GM12878 (cell line): ENCODE measurements around the gene UBE2E1. TPM values are rescaled to one million over a fixed set of nuclear protein-coding genes. Genes with fewer than 3 reads are reported as not detected.

Experiments used
- ATF7 ChIP-seq: fragments of 450-650 bp; IDR thresholded peaks from 2 replicates; pipeline ENCODE4 v1.6.1; 2016; ENCODE audit warnings: low read depth, mild to moderate bottlenecking
- BHLHE40 ChIP-seq, 2 experiments: fragments of 450-650 bp in 1 of 2; IDR thresholded peaks; 2 replicates each; pipeline ENCODE4 v1.6.1; 2011 to 2017; ENCODE audit warnings: low read depth in 2 of 2, borderline replicate concordance in 1 of 2, improper control_type of control experiment in 1 of 2, low read length in 1 of 2, mild to moderate bottlenecking in 1 of 2
- CBX3 ChIP-seq: fragments of 200-600 bp; sonication (generic); IDR thresholded peaks from 2 replicates; pipeline ENCODE4 v1.6.1; 2016; ENCODE audit warnings: low read depth, borderline replicate concordance
- CHD2 ChIP-seq: IDR thresholded peaks from 2 replicates; pipeline ENCODE4 v1.6.1; 2011; ENCODE audit warnings: low read depth, low read length, improper control_type of control experiment, borderline replicate concordance
- CHD4 ChIP-seq: fragments of 200-600 bp; sonication (generic); IDR thresholded peaks from 2 replicates; pipeline ENCODE4 v1.6.1; 2016; ENCODE audit warnings: mild to moderate bottlenecking
- EZH2 ChIP-seq: IDR thresholded peaks from 2 replicates; pipeline ENCODE4 v1.6.1; 2012; ENCODE audit warnings: low read depth, mild to moderate bottlenecking, control low read depth, inconsistent platforms, low read length, borderline replicate concordance; ENCODE audit not compliant: control insufficient read depth
- FOS ChIP-seq: IDR thresholded peaks from 3 replicates; pipeline ENCODE4 v1.6.1; 2011; ENCODE audit warnings: borderline replicate concordance; ENCODE audit not compliant: insufficient read length; ENCODE audit errors: extremely low read depth
- HCFC1 ChIP-seq: fragments of 150-350 bp; IDR thresholded peaks from 2 replicates; pipeline ENCODE4 v1.6.1; 2014; ENCODE audit warnings: low read length
- KDM1A ChIP-seq: fragments of 200-600 bp; sonication (generic); IDR thresholded peaks from 2 replicates; pipeline ENCODE4 v1.6.1; 2016; ENCODE audit warnings: borderline replicate concordance
- NBN ChIP-seq: fragments of 450-650 bp; IDR thresholded peaks from 2 replicates; pipeline ENCODE4 v1.6.1; 2016
- NFXL1 ChIP-seq: fragments of 450-650 bp; IDR thresholded peaks from 2 replicates; pipeline ENCODE4 v1.6.1; 2017; ENCODE audit warnings: antibody characterized with exemption, mild to moderate bottlenecking, borderline replicate concordance
- NFYA ChIP-seq: IDR thresholded peaks from 2 replicates; pipeline ENCODE4 v1.6.1; 2011; ENCODE audit warnings: low read depth, mild to moderate bottlenecking, low read length, improper control_type of control experiment, borderline replicate concordance
- NR2C2 ChIP-seq: IDR thresholded peaks from 2 replicates; pipeline ENCODE4 v1.6.1; 2011; ENCODE audit warnings: borderline replicate concordance, low read depth; ENCODE audit not compliant: control insufficient read depth, insufficient read length
- NR2F1 ChIP-seq: fragments of 450-650 bp; conservative IDR thresholded peaks from 2 replicates; pipeline ENCODE4 v1.6.1; 2017; ENCODE audit warnings: mild to moderate bottlenecking
- NRF1 ChIP-seq: conservative IDR thresholded peaks from 2 replicates; pipeline ENCODE4 v1.6.1; 2011; ENCODE audit warnings: mild to moderate bottlenecking, low read depth, low read length, improper control_type of control experiment
- RBBP5 ChIP-seq: fragments of 200-600 bp; sonication (generic); conservative IDR thresholded peaks from 2 replicates; pipeline ENCODE4 v1.6.1; 2016
- RELA ChIP-seq: fragments of 450-650 bp; IDR thresholded peaks from 2 replicates; pipeline ENCODE4 v1.8.0; 2014; ENCODE audit warnings: borderline replicate concordance; ENCODE audit not compliant: partially characterized antibody
- RUNX3 ChIP-seq: IDR thresholded peaks from 2 replicates; pipeline ENCODE4 v1.6.1; 2012; ENCODE audit warnings: low read length, inconsistent platforms
- SIN3A ChIP-seq: IDR thresholded peaks from 2 replicates; pipeline ENCODE4 v1.6.1; 2012; ENCODE audit warnings: low read depth, low read length, improper control_type of control experiment
- SMARCA5 ChIP-seq: fragments of 450-650 bp; IDR thresholded peaks from 2 replicates; pipeline ENCODE4 v1.6.1; 2017; ENCODE audit warnings: mild to moderate bottlenecking
- SRF ChIP-seq, 2 experiments: IDR thresholded peaks; 2 replicates each; pipeline ENCODE4 v1.6.1; 2011; ENCODE audit warnings: low read depth in 2 of 2, low read length in 2 of 2, mild to moderate bottlenecking in 1 of 2, moderate library complexity in 1 of 2
- SUZ12 ChIP-seq: fragments of 200-600 bp; sonication (generic); IDR thresholded peaks from one replicate; pipeline ENCODE4 v1.6.1; 2018; ENCODE audit warnings: antibody characterized with exemption, mild to moderate bottlenecking; ENCODE audit not compliant: unreplicated experiment
- TBL1XR1 ChIP-seq: IDR thresholded peaks from 2 replicates; pipeline ENCODE4 v1.6.1; 2012; ENCODE audit warnings: low read depth, low read length, improper control_type of control experiment
- ZBED1 ChIP-seq: IDR thresholded peaks from 2 replicates; pipeline ENCODE4 v1.6.1; 2016; ENCODE audit warnings: borderline replicate concordance
- ZNF384 ChIP-seq: IDR thresholded peaks from 2 replicates; pipeline ENCODE4 v1.6.1; 2012; ENCODE audit warnings: low read depth, mild to moderate bottlenecking, low read length, improper control_type of control experiment, borderline replicate concordance
- polyA plus RNA-seq, 11 experiments: library from polyadenylated mRNA; depleted of rRNA in 4 of 11; unstranded in 6 of 11; stranded (reverse) in 5 of 11; fragments of >200 nt; fragmentation: Nextera tagmentation in 4 of 11; fragmentation: Illumina TruSeq in 1 of 11; extraction: Ambion mirVana in 4 of 11; extraction: Trizol in 1 of 11; gene quantifications; 1 replicate in 1 of 11; 2 replicates in 10 of 11; pipeline versions ENCODE4 v1.2.1 to v1.2.3, GENCODE V29; 2011 to 2016; ENCODE audit warnings: inconsistent platforms in 2 of 11, missing spikeins in 2 of 11, low read depth in 1 of 11
- total RNA-seq, 4 experiments: library from RNA; depleted of rRNA in 3 of 4; stranded (reverse); fragments of >200 nt in 3 of 4; fragmentation: Illumina TruSeq in 1 of 4; extraction: Trizol in 1 of 4; gene quantifications; 2 replicates each; pipeline versions ENCODE4 v1.2.1 to v1.2.3, GENCODE V29; 2013 to 2021
- TF ChIP-seq, protein P1 (sequence below): fragments of 450-650 bp; formaldehyde crosslinking; IDR thresholded peaks from 2 replicates; pipeline ENCODE4 v1.4.0; 2020; ENCODE audit warnings: mild to moderate bottlenecking, moderate library complexity
- TF ChIP-seq, protein P2 (sequence below): fragments of 450-650 bp; IDR thresholded peaks from 2 replicates; pipeline ENCODE4 v1.6.1; 2014; ENCODE audit warnings: mild to moderate bottlenecking
- TF ChIP-seq, protein P3 (sequence below): IDR thresholded peaks from 2 replicates; pipeline ENCODE4 v1.6.1; 2012; ENCODE audit warnings: low read length, inconsistent platforms

The UBE2E1 gene
- total and polyA plus RNA-seq, 10 of the 15 experiments (the other 5 are each of a cell fraction or from before 2014, with no cell fraction given): 18.7 to 425 (median 147) TPM

DNA sequence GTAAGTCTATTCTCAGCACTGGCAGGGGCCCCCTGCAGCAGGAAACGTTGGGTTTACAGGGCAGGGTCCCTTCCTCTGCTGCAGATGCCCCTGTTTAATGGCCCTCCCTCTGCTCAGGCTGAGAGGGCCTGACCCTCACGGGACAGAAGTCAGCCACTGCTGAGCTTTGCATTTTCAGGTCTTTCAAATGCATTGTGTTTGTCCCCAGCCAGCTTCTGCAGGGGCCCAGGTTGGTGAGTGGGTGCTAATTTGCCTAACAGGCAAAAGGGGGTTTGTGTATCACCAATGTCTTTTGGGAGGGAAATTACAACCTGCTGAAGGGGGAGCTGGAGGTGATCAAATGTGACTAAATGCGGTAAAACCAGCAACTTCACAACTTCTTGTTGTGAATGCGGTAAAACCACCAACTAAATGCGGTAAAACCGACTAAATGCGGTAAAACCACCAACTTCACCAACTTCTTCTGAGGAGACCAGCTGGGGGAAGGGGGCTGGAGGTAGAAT lies 44.8 kb upstream of the UBE2E1 start (continued):
- TF ChIP-seq, protein P1, sequence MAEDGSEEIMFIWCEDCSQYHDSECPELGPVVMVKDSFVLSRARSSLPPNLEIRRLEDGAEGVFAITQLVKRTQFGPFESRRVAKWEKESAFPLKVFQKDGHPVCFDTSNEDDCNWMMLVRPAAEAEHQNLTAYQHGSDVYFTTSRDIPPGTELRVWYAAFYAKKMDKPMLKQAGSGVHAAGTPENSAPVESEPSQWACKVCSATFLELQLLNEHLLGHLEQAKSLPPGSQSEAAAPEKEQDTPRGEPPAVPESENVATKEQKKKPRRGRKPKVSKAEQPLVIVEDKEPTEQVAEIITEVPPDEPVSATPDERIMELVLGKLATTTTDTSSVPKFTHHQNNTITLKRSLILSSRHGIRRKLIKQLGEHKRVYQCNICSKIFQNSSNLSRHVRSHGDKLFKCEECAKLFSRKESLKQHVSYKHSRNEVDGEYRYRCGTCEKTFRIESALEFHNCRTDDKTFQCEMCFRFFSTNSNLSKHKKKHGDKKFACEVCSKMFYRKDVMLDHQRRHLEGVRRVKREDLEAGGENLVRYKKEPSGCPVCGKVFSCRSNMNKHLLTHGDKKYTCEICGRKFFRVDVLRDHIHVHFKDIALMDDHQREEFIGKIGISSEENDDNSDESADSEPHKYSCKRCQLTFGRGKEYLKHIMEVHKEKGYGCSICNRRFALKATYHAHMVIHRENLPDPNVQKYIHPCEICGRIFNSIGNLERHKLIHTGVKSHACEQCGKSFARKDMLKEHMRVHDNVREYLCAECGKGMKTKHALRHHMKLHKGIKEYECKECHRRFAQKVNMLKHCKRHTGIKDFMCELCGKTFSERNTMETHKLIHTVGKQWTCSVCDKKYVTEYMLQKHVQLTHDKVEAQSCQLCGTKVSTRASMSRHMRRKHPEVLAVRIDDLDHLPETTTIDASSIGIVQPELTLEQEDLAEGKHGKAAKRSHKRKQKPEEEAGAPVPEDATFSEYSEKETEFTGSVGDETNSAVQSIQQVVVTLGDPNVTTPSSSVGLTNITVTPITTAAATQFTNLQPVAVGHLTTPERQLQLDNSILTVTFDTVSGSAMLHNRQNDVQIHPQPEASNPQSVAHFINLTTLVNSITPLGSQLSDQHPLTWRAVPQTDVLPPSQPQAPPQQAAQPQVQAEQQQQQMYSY: no peak
- no peak for TF ChIP-seq SUZ12
- TF ChIP-seq, protein P2, sequence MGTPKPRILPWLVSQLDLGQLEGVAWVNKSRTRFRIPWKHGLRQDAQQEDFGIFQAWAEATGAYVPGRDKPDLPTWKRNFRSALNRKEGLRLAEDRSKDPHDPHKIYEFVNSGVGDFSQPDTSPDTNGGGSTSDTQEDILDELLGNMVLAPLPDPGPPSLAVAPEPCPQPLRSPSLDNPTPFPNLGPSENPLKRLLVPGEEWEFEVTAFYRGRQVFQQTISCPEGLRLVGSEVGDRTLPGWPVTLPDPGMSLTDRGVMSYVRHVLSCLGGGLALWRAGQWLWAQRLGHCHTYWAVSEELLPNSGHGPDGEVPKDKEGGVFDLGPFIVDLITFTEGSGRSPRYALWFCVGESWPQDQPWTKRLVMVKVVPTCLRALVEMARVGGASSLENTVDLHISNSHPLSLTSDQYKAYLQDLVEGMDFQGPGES: no peak
- no peak for TF ChIP-seq HCFC1
- peak; percentile 100 for TF ChIP-seq RUNX3
- no peak for TF ChIP-seq CBX3
- TF ChIP-seq ZNF384: no peak
- peak; percentile 52; the same call in 1 of the 2 replicates for TF ChIP-seq NBN
- TF ChIP-seq SRF (IDR thresholded peaks at IDR 0.05; ENCODE audit: low read depth in 2 of 2, low read length in 2 of 2): no peak
- peak; percentile 58 for TF ChIP-seq RELA
- TF ChIP-seq ATF7: 0 out of 2 replicates have a peak, but pooled peaks have one; percentile 27
- no peak for TF ChIP-seq SIN3A
- no peak for TF ChIP-seq CHD4
- peak; percentile 70 for TF ChIP-seq NR2F1
- TF ChIP-seq, protein P3, sequence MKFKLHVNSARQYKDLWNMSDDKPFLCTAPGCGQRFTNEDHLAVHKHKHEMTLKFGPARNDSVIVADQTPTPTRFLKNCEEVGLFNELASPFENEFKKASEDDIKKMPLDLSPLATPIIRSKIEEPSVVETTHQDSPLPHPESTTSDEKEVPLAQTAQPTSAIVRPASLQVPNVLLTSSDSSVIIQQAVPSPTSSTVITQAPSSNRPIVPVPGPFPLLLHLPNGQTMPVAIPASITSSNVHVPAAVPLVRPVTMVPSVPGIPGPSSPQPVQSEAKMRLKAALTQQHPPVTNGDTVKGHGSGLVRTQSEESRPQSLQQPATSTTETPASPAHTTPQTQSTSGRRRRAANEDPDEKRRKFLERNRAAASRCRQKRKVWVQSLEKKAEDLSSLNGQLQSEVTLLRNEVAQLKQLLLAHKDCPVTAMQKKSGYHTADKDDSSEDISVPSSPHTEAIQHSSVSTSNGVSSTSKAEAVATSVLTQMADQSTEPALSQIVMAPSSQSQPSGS: peak; percentile 73; the same call in 1 of the 2 replicates
- peak; percentile 60; the same call in 1 of the 2 replicates for TF ChIP-seq TBL1XR1
- peak; percentile 74; the same call in 1 of the 2 replicates for TF ChIP-seq EZH2
- no peak for TF ChIP-seq SMARCA5
- no peak for TF ChIP-seq RBBP5
- peak; percentile 71; the same call in 1 of the 2 replicates for TF ChIP-seq ZBED1
- TF ChIP-seq BHLHE40 (IDR thresholded peaks at IDR 0.05; ENCODE audit: borderline replicate concordance in 1 of 2, low read depth in 2 of 2, low read length in 1 of 2): peak; percentile 65 to 67; a peak in 2 of 4 replicates
- no peak for TF ChIP-seq CHD2
- no peak for TF ChIP-seq NR2C2
- no peak for TF ChIP-seq FOS
- no peak for TF ChIP-seq NFXL1
- no peak for TF ChIP-seq NRF1
- TF ChIP-seq KDM1A: no peak
- no peak for TF ChIP-seq NFYA
